Stimulated activated CD8-positive, alpha-beta memory T cell treated with anti-CD3 and anti-CD28 coated beads, Interleukin-7, amount 100 ng/mL, for 1 hour (primary cell): ENCODE data around the gene GTF2H2C.
"Not testable (repeated sequence)": the region's sequence is repeated elsewhere in the genome, so short reads cannot be mapped to it uniquely, and the experiment has no call there.

Experiments used
- DNase-seq, 2 donors: peaks; one replicate each; pipeline ENCODE4 v3.0.0-alpha.2; 2020; ENCODE audit warnings: low read depth in 2 of 2

GTF2H2C gene

DNA sequence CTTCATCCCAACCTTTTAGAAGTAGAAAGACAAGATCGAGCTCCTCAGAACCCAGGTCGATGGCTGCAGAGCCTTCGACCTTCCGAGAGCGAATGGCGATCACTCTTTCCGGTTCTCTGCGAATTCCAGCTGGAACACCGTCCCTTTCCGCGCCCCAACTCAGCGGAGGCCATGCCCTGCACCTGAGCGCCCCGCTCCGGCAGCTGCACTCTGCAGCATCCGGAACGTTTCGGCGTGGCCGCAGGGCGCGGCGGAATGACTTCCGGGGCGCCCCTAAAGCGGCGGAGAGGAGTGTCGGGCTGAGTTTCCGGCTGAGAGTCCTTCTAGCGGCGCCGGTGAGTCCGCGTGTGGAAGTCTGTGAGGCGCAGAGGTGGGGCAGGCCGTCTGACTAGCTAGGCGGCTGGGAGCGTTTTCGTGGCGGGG lies at the start of gene GTF2H2C:
TSS of gene GTF2H2C (plus strand) at position 284 of the 423 bp plus-strand sequence. CDS start 4,942 bp downstream, outside the sequence.
- DNase-seq: peak; percentile 40 to 52

DNA sequence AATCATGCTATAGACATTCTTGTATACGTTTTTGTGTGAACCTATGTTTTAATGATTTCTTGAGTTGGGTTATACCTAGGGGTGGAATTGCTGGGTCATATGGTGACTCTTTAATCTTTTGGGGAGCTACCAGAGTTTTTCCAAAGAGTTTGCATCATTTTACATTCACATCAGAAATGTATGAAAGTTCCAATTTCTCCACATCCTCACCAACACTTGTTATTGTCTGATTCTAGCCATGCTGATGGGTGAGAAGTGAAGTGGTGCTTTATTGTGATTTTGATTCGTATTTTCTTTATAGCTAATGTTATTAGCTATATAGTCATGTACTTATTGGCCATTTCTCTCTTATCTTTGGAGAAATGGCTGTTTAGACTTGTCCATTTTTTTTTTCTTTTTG lies 49.3 kb upstream of the GTF2H2C start:
- DNase-seq: no peak

DNA sequence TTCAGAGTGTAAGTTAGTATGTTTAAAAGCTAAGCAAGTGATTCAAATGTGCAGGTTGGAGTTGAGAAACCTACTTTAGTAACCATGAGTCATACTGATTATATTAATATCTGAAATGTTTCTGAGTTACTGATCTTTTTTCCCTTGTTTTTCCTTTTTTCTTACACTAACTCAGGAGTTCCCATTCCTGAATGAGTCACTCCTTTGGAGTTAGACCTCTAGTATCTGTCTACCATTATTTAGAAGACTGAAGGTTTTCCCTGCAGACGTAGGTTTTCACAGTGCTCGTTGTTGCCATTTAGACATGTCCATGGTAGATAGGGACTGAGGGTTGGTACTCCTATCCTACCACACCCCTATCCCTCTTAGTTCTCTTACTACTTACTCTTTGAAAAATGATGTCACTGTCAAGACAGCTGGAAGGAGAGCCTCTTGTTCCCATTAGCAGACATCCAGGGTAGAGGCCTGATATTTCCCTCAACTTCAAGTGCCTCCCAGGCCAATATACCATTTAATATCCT lies 47.2 kb upstream of the GTF2H2C start:
- no peak for DNase-seq

DNA sequence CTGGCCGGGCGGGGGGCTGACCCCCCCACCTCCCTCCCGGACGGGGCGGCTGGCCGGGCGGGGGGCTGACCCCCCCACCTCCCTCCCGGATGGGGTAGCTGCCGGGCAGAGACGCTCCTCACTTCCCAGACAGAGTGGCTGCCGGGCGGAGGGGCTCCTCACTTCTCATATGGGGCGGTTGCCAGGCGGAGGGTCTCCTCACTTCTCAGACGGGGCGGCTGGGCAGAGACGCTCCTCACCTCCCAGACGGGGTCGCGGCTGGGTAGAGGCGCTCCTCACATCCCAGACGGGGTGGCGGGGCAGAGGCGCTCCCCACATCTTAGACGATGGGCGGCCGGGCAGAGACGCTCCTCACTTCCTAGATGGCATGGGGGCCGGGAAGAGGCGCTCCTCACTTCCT lies 44.4 kb upstream of the GTF2H2C start:
- DNase-seq: not testable (repeated sequence)

DNA sequence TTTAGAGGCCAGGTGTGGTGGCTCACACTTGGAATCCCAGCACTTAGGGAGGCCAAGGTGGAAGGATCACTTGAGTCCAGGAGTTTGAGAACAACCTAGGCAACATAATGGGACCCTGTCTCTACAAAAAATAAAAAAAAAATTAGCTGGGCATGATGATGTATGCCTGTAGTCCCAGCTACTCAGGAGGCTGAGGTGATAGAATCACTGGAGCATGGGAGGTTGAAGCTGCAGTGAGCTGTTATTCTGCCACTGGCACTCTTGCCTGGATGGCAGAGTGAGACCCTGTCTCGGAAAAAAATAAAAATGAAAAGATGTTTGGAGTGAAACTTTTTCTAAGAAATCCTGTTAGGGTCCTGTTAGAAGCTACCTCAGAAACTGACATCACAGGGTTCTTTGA lies 43.2 kb upstream of the GTF2H2C start:
- DNase-seq: no peak

DNA sequence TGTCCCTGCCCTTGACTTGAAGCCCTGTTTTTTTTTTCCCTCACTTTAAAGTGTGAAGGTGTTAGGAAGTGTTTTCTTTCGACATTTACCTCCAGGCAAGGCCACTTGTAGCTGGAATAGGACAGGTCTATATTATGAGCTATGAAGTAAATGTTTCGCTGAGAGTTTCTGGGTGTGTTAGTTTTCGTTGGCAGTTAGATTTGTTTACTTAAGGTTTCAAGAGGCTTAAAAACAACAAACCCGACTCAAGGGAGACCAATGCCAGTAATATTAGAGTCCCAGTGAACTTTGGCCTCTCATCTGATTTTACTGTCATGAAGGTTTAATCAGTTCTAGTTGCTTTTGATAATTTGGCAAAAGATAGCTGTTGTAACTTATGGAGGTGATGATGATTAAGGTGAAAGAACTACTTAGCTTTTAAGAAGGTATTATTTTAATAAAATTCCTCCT lies 42.2 kb upstream of the GTF2H2C start:
- no peak for DNase-seq

DNA sequence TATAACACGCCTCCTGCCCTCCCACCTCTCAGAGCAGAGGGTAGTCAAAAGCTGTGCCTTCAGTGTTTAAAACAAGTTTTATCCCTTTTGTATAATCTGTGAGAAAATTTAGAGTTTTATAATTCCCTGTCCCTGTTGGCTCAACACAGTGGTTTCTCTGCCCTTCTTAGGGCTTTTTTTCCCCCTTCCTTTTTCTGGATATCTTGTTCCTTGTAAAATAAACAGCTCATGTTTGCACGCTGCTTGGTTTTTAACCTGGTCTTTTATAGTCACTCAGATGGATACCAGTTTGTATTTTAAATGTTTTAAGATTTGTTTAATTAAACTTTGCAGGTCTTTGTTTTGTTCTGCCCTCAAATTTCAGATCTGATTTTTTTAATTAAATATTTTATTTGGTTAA lies 40.7 kb upstream of the GTF2H2C start:
- no peak for DNase-seq

DNA sequence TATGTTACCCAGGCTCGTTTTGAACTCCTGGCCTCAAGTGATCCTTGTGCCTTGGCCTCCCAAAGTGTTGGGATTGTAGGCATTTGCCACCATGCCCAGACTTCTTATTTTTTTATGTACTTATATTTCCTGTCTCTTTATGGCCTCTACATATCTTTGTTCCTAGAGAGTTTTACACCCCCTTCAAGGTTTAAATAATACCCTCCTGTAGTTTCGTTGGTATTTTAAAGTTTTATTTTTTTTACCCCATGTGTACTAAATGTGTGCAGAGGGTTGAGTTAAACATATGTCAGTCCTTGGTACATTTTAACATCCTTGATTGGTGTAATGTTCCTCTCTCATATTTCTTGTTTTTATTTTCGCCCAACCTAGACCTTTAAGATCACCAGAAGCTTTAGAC lies 38.0 kb upstream of the GTF2H2C start:
- no peak for DNase-seq

DNA sequence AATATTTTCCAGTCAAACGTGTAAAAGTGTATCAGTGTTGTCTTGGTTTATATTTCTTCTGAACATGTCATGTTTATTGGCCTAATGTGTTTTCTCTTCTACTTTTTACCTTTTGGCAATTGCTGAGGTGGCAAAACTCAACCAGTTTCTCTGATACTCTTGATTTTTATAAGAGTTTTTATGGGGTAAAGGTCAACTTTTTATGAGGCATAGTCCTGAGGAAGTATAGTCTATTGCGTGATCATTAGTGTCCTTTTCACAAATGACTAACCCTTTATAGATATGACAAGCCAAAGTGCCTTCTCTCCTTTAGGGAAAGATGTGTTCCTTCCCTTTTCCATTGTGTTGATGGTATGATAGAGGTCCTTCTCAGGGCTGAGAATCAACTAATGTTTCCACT lies 34.5 kb upstream of the GTF2H2C start:
- no peak for DNase-seq

DNA sequence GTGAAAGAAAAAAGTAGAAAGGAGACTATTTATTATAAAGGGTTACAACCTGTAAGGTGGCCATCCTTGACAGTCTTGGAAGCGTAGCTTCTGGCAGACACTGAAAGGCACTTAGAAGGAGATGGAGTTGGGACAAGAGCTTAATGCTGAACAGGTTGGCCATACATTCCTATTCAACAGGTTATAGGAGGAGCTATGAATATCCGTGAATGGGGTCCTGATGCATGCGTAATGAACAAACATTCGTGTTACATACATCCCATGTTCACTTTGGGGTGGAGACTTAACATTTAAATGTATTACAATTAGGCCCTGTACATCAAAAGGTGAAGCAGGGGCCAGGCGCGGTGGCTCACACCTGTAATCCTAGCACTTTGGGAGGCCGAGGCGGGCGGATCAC lies 33.3 kb upstream of the GTF2H2C start:
- DNase-seq: no peak

DNA sequence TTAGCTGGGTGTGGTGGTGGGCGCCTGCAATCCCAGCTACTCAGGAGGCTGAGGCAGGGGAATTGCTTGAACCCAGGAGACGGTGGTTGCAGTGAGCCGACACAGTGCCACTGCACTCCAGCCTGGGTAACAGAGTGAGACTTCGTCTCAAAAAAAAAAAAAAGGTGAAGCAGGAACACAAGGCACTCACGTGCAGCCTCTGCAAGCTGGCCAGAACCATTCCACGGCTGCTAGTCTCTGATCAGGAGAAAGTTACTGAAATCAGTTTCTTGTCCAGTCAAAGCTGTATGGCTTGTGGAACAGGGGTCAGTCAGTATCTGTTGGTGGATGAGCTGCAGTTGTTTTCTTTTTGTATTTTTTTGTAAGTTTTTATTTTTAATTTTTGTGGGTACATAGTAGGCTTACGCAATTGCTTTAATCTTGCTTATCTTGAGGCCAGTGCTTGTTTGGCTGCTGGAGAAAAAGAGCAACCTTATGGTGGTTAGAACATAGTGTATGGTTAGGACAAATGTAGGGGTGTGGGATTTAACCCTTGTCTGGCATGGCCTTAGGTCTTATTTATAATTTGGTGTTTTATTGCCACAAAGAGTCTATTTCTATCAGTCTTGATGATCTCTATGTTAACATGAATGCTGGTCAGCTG lies 32.7 kb upstream of the GTF2H2C start:
- DNase-seq: no peak

DNA sequence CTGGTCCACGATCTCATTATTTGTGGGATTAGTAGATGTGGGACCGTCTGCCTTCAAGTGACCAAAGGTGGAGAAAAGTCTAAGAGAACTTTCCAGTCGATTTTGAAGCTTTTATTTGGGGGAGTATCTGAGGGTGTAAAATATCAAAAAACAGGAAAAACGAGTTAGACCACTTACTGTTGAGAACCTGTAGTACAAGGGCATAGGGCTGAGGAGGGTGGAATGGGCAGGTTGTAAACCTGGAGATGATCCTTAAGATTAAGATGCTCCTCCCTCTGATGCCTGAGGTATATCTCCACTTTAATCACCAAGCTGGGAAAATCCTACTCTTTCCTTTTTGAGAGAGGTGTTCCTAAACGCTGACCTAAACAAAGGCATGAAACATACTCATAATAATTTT lies 32.0 kb upstream of the GTF2H2C start:
- DNase-seq: no peak

DNA sequence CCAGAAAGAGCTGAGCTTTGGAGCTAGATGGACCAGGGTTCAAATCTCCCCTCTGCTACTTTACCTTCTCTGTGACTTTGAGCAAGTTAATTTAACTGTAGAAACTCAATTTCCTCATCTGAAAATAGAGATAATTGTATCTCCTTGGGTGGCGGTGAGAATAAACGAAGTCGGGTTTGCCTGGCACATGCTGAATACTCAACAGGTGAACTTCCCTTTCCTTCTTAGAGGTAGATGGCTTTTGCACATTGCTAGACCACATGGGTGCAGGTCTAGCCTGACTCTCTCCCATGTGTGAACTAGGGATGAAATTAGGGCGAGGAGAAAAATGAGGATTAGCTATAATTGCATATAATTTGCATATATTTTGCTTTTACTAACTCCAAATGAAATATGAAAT lies 31.4 kb upstream of the GTF2H2C start:
- DNase-seq: no peak

DNA sequence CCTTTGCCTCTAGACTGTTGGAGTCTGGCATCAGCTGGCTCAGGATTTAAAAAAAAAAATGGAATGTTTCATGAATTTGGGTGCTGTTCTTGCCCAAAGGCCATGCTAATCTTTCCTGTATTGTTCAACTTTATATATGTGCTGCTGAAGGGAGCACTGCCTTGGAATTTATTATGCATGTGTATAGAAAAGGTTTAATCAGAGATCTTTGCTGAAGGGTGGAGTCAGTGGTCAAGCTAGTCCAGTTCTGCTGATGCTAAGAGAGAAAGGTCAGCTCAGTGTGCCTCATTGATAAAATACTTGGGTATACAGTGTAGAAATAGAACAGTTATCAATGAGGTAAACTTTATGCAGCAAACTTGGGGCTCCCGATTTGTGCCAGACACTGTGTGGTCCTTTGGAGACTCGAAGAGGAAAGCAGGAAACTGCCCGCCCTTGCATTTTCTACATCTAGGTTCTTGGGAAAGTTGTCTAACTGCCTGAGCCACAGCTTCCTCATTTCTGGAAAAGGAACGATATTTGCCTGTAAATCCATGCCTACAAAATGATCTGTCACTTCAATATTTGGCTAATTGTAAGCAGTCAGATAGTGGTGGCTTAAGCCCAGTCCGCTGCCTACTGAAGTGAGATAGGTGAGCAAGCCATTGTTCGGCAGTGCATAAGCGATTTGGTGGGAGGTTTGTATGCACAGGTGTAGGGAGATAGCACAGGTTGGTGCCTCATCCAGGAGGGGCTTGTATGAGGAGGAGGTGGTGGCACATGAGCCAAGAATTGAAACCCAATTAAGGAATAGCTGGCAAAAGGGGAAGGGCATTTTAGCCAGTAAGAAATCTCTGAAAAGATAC lies 29.2 kb upstream of the GTF2H2C start:
- no peak for DNase-seq

DNA sequence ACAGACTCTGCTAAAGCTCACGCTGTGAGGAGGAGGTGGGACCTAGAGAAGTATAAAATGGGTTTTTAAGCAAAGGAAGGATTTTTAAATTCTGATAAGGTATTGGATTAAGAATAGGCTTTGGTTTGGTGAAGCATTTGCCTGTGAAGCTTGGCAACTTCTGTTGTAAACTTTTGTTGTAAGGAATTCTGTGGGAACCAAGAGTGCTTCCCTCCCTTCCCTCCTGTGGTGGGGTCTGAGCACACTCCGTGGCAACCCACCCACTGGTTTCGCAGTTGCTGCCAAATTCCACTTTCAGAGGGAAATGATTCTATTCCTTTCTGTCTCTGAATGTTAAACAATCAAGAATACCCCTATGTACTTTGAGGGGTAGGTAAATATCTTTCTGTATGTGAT lies 28.6 kb upstream of the GTF2H2C start:
- no peak for DNase-seq

DNA sequence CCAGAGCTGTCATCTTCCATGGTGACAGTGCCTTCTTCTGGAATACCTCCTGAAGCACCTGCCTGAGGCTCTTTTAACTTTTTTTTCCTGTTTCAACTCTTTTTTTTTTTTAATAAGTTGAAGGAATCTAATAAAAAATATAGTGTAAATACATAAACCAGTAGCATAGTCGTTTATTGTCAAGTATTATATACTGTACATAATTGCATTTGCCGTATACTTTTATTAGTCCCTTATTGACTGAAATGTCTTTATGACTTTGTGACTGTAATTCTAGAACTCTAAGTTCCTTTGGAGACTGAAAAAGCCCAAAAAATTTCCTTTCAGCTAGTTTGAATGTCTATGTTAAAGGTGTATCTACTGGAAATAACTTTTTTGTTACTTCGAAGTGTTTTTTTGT lies 22.1 kb upstream of the GTF2H2C start:
- not testable (repeated sequence) for DNase-seq

DNA sequence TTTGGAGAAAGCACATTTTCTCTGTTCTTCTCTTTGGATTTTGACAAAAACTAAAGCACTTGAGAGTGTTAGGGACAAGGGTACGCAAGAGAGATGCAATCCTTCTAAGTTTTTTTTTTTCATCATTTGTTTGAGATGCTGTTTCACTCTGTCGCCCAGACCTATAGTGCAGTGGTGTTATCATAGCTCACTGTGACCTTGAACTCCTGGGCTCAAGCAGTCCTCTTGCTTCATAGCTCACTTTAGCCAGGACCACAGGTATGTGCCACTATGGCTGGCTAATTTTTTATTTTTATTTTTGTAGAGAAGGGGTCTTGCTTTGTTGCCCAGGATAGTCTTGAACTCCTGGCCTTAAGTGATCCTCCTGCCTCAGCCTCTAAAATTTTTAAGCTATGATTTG lies 21.3 kb upstream of the GTF2H2C start:
- not testable (repeated sequence) for DNase-seq

DNA sequence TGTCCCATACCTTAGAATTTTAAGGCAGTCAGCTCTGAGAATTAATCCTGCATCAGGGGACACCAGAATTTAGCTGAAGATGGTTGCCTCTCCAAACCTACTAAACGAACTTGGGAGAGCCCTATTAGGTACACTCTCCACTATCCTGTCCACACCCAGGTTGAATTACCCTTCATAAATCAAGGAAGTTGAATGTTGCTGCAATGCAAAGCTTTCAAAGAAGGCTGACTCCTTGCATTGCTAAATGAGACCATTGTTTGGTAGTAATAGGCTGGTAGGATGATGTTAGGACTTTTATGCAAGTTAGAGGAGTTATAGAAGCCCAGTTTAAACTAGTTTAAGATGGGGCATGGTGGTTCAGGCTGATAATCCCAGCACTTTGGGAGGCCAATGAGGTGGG lies 18.6 kb upstream of the GTF2H2C start:
- DNase-seq: not testable (repeated sequence)

DNA sequence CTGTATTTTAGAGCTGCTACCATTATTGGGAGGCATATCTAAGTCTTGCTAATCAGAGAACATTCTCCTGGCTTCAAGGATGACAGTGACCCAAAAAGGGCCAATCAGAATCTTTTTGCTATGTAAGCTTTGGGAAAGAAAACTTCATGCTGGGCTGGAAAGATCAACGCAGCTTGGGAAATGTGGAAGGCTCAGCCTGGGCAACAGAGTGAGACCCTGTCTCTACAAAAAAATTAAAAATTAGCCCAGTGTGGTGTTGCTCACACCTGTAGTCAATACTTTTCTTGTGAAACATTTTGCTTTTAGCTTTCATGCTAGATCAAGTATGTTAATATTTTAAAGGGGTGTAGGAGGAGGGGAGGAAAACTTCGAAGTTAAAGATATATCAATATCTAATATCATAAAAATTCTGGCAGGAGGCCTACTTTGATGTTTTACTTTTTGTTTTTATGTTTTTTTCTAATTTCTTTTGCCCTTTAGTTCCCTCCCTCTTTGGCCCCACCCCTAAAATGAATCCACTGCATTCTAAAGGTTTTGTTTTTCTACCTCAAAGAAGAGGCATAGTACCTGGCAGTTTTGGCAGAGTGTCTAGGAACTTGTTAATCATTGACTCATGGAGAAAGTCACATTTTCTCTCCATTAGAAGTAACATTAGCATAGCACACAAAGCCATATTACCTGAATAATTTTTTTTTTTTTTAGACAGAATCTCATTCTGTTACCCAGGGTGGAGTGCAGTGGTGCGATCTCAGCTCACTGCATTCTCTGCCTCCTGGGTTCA lies 17.0 kb upstream of the GTF2H2C start:
- DNase-seq: not testable (repeated sequence)

DNA sequence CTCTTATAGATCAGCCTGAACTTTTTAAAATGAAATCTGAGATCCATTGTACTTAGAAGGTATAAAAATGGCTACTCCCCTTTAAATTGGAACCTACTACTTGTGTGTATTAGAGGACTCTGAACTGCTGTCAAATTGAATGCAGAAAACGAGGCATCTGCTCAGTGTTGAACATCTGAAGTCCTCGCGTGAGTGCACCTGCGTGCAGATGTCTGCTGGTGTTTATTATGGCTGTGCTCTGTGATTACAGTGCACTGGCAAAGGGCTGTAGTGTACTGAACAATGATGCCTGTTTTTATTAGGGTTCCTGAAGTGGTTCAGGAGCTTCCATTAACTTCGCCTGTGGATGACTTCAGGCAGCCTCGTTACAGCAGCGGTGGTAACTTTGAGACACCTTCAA lies 15.4 kb upstream of the GTF2H2C start:
- not testable (repeated sequence) for DNase-seq

DNA sequence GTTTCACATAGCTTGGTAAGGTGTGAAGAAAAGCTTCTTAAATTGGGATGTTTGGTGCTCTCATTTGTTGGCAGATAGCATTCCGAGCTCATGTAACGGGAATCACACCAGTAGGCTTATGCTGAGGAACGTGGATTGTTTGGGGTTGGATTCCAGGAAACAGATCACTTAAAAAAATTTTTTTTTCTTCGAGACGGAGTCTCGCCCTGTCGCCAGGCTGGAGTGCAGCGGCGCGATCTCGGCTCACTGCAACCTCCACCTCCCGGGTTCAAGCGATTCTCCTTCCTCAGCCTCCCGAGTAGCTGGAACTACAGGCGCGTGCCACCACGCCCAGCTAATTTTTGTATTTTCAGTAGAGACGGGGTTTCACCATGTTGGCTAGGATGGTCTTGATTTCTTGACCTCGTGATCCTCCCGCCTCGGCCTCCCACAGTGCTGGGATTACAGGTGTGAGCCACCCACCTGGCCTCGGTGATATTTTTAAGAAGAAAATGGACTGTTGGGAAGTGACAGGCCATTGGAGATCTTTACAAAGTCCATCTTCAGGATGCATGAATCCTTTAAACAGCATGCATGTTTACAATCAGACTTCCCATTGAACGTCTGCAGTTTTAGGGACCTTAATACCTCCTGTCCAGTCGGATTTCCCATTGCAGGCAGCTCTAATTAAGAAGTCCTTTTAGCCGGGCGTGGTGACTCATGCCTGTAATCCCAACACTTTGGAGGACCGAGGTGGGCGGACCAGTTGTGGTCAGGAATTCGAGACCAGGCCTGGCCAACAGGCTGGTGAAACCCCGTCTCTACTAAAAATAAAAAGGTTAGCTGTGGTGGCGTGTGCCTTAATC lies 818 bp downstream of the GTF2H2C start:
- not testable (repeated sequence) for DNase-seq
